HepG2 (cell line): ENCODE data around the gene LEP.

Experiments used
- CTCF ChIP-seq: sonication (generic); formaldehyde crosslinking; IDR thresholded peaks from 2 replicates; pipeline ENCODE4 v1.5.0; 2020; ENCODE audit warnings: mild to moderate bottlenecking, missing genetic modification reagents, moderate library complexity
- FOXM1 ChIP-seq: sonication (generic); formaldehyde crosslinking; IDR thresholded peaks from 2 replicates; pipeline ENCODE4 v1.5.0; 2020; ENCODE audit warnings: missing genetic modification reagents
- GABPB1 ChIP-seq: IDR thresholded peaks from 2 replicates; pipeline ENCODE4 v1.6.1; 2016; ENCODE audit warnings: mild to moderate bottlenecking, missing genetic modification reagents, moderate library complexity, missing compliant biosample characterization
- HMGXB3 ChIP-seq: sonication (generic); formaldehyde crosslinking; IDR thresholded peaks from 2 replicates; pipeline ENCODE4 v1.4.0; 2020; ENCODE audit warnings: missing genetic modification reagents, borderline replicate concordance
- MAFK ChIP-seq, 2 experiments: IDR thresholded peaks in 1 of 2; conservative IDR thresholded peaks in 1 of 2; 2 replicates each; pipeline ENCODE4 v1.6.1; 2011; ENCODE audit warnings: improper control_type of control experiment in 2 of 2, low read length in 2 of 2
- MYC ChIP-seq: sonication (generic); formaldehyde crosslinking; IDR thresholded peaks from 2 replicates; pipeline ENCODE4 v1.9.0; 2021; ENCODE audit warnings: missing genetic modification reagents, borderline replicate concordance
- POLR2AphosphoS2 ChIP-seq: IDR thresholded peaks from 2 replicates; pipeline ENCODE4 v1.6.1; 2011; ENCODE audit warnings: low read depth, low read length, improper control_type of control experiment
- ZNF121 ChIP-seq: sonication (generic); formaldehyde crosslinking; IDR thresholded peaks from 2 replicates; pipeline ENCODE4 v1.5.0; 2020; ENCODE audit warnings: mild to moderate bottlenecking, missing genetic modification reagents
- ZNF740 ChIP-seq: sonication (generic); formaldehyde crosslinking; IDR thresholded peaks from 2 replicates; pipeline ENCODE4 v1.4.0; 2020; ENCODE audit warnings: missing genetic modification reagents
- TF ChIP-seq, protein P1 (sequence below), 2 experiments: sonication (generic) in 1 of 2; formaldehyde crosslinking in 1 of 2; IDR thresholded peaks; 2 replicates each; pipeline versions ENCODE4 v1.5.1 to v1.6.1; 2011 to 2020; ENCODE audit warnings: borderline replicate concordance in 1 of 2, low read depth in 1 of 2, low read length in 1 of 2, mild to moderate bottlenecking in 1 of 2, missing genetic modification reagents in 1 of 2, moderate library complexity in 1 of 2

DNA sequence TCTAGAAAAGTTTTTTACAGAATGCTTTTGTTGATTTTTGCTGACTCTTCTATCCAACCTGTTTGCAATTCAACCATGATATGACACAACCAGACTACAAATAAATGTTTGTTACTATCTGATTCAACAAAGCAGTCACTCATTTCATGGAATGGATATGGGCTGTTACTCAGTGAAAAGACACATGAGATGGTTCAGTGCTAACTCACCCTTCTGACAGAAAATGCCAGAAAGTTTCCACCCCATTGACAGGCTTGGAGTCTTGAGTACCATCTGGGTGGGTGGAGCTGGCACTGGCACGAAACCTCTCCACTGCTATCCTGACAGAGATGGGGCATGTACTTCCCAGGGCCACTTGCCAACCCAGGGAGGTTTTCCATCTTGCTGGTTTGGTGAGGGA is 63.1 kb downstream of the LEP start:
- no peak for TF ChIP-seq POLR2AphosphoS2
- TF ChIP-seq, protein P1, sequence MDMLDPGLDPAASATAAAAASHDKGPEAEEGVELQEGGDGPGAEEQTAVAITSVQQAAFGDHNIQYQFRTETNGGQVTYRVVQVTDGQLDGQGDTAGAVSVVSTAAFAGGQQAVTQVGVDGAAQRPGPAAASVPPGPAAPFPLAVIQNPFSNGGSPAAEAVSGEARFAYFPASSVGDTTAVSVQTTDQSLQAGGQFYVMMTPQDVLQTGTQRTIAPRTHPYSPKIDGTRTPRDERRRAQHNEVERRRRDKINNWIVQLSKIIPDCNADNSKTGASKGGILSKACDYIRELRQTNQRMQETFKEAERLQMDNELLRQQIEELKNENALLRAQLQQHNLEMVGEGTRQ (IDR thresholded peaks at IDR 0.05; ENCODE audit: low read depth, low read length): no peak
- TF ChIP-seq, protein P1 (CRISPR knock-in tag; IDR thresholded peaks at IDR 0.05; ENCODE audit: borderline replicate concordance): no peak
- TF ChIP-seq ZNF740 (CRISPR knock-in tag): no peak
- TF ChIP-seq MYC (CRISPR knock-in tag): no peak
- no peak for TF ChIP-seq CTCF (CRISPR knock-in tag)
- TF ChIP-seq ZNF121 (CRISPR knock-in tag): no peak
- no peak for TF ChIP-seq GABPB1 (CRISPR knock-in tag)
- no peak for TF ChIP-seq HMGXB3
- no peak for TF ChIP-seq MAFK (conservative IDR thresholded peaks at IDR 0.05 in 1 of 2, IDR thresholded peaks at IDR 0.05 in 1 of 2; ENCODE audit: low read length in 2 of 2)
- TF ChIP-seq FOXM1: no peak
